Measurements from ENCODE around the gene CLIC5. TPM values are rescaled to one million over a fixed set of nuclear protein-coding genes. Genes with fewer than 3 reads are reported as not detected.
"Not testable (repeated sequence)": the region's sequence is repeated elsewhere in the genome, so short reads cannot be mapped to it uniquely, and the experiment has no call there.

Gene CLIC5
- total RNA-seq, 1 experiment from 2014 or later: 0.20 TPM

GRCh38 chr6:45926423-45926822 is 89.2 kb downstream of the CLIC5 start:
- H3K36me3 Mint-ChIP-seq (ENCODE audit: insufficient read depth in 1 of 3, low read depth in 3 of 3); H4K8ac ChIP-seq (replicated peaks; ENCODE audit: insufficient read length, low read depth, low read length); H4K91ac ChIP-seq (ENCODE audit: insufficient read length, low read depth, low read length); H3K27ac ChIP-seq (ENCODE audit: insufficient read length, low read depth, low read length); H3K4me2 ChIP-seq (ENCODE audit: insufficient read depth, insufficient read length, low read length); H3K27ac Mint-ChIP-seq; H4K5ac ChIP-seq (ENCODE audit: insufficient read length, low read depth, low read length); H3K79me2 ChIP-seq (ENCODE audit: insufficient read depth, low read length); H2BK12ac ChIP-seq (ENCODE audit: insufficient read length, low read depth, low read length); H3K9me3 ChIP-seq (ENCODE audit: control insufficient read depth, low read depth, low read length); H3T11ph ChIP-seq (ENCODE audit: low read length); H2BK20ac ChIP-seq (ENCODE audit: low read depth, low read length, poor library complexity, severe bottlenecking); H3K18ac ChIP-seq (ENCODE audit: insufficient read length, low read depth, low read length); H3K4me3 Mint-ChIP-seq; H3K23me2 ChIP-seq (ENCODE audit: insufficient read length, low read depth, low read length, poor library complexity, severe bottlenecking); H2BK120ac ChIP-seq (ENCODE audit: low read depth, low read length, poor library complexity, severe bottlenecking); H3K23ac ChIP-seq (ENCODE audit: insufficient read length, low read depth, low read length); H3K9ac ChIP-seq (ENCODE audit: extremely low read depth, insufficient read length, low read length); H4K20me1 ChIP-seq (ENCODE audit: control insufficient read depth, insufficient read depth, insufficient read length); H3K9me3 Mint-ChIP-seq; H2AFZ ChIP-seq (ENCODE audit: low read length); H3K4ac ChIP-seq (ENCODE audit: low read depth, low read length); DNase-seq; H3K14ac ChIP-seq (ENCODE audit: insufficient read depth, low read length); H3K79me1 ChIP-seq (ENCODE audit: insufficient read depth, low read depth, low read length, poor library complexity, severe bottlenecking); H2BK5ac ChIP-seq (ENCODE audit: insufficient read length, low read length); H2BK15ac ChIP-seq (ENCODE audit: low read depth, low read length); H3K56ac ChIP-seq (ENCODE audit: insufficient read length, low read depth, low read length); H3K27me3 ChIP-seq (ENCODE audit: insufficient read depth, low read length); H2AK5ac ChIP-seq (ENCODE audit: insufficient read length, low read length): not testable (repeated sequence)
- TF ChIP-seq CTCF (conservative IDR thresholded peaks at IDR 0.05): peak; percentile 45
- H3K27me3 Mint-ChIP-seq (ENCODE audit: low read depth): peaks cover 41% of the 10 kb centered on the region
- H3K4me1 ChIP-seq (ENCODE audit: insufficient read depth, low read length): peaks cover 13% of the 10 kb centered on the region; the same call in 1 of the 2 replicates
- H3K4me1 Mint-ChIP-seq: peaks cover 40 to 43% of the 10 kb centered on the region in 2 experiments
- no CpG with 5 or more reads among the region's 8 CpGs for WGBS (ENCODE audit: extremely low coverage, insufficient read length, low lambda C conversion rate)

Data from H9 (cell line).